Measurements from ENCODE around the gene ZFAND5.

- no peak for TF ChIP-seq POLR2A (IDR thresholded peaks at IDR 0.05)
- TF ChIP-seq CTCF (IDR thresholded peaks at IDR 0.05) = no peak
Measured at GRCh38 chr9:72394066-72394465, 29.1 kb upstream of the ZFAND5 start.

All from thyroid gland (tissue), 4 donors.